Fibroblast of lung (primary cell): ENCODE measurements around the gene SMARCE1. TPM values are rescaled to one million over a fixed set of nuclear protein-coding genes. Genes with fewer than 3 reads are reported as not detected.

Experiments used
- DNase-seq, 2 donors: peaks; one replicate each; pipeline versions ENCODE4 v3.0.0 to v3.0.0-alpha.2; 2010; ENCODE audit warnings: low read depth in 2 of 2
- H2AFZ ChIP-seq: 2 replicates; pipeline ENCODE4 v1.5.1; 2012; ENCODE audit warnings: low read length, control low read depth, inconsistent platforms
- H3K27ac ChIP-seq: 2 replicates; pipeline ENCODE4 v1.5.1; 2011; ENCODE audit warnings: low read length, control low read depth; ENCODE audit not compliant: insufficient read depth
- H3K27me3 ChIP-seq: 2 replicates; pipeline ENCODE4 v1.5.1; 2011; ENCODE audit warnings: mild to moderate bottlenecking, low read length; ENCODE audit not compliant: control insufficient read depth, insufficient read depth
- H3K36me3 ChIP-seq: 2 replicates; pipeline ENCODE4 v1.5.1; 2011; ENCODE audit warnings: low read length; ENCODE audit not compliant: control insufficient read depth, insufficient read depth
- H3K4me1 ChIP-seq: 2 replicates; pipeline ENCODE4 v1.5.1; 2011; ENCODE audit warnings: low read length; ENCODE audit not compliant: control insufficient read depth, insufficient read depth; ENCODE audit errors: extremely low read depth
- H3K4me2 ChIP-seq: 2 replicates; pipeline ENCODE4 v1.5.1; 2011; ENCODE audit warnings: low read length, control low read depth; ENCODE audit not compliant: insufficient read depth; ENCODE audit errors: extremely low read depth
- H3K4me3 ChIP-seq, 4 experiments: fragments of 200-600 bp in 1 of 4; sonication (generic) in 1 of 4; replicated peaks in 1 of 4; 2 replicates each; pipeline ENCODE4 v1.5.1; 2011 to 2016; ENCODE audit warnings: low read length in 4 of 4, low read depth in 3 of 4, mild to moderate bottlenecking in 3 of 4, control low read depth in 2 of 4, inconsistent platforms in 1 of 4, mixed read lengths in 1 of 4; ENCODE audit not compliant: insufficient read depth in 1 of 4; ENCODE audit errors: control extremely low read depth in 1 of 4
- H3K79me2 ChIP-seq: 2 replicates; pipeline ENCODE4 v1.5.1; 2012; ENCODE audit warnings: mild to moderate bottlenecking, low read length, inconsistent platforms; ENCODE audit not compliant: control insufficient read depth, insufficient read depth
- H3K9ac ChIP-seq: 2 replicates; pipeline ENCODE4 v1.5.1; 2011; ENCODE audit warnings: mild to moderate bottlenecking, low read length, control low read depth; ENCODE audit not compliant: insufficient read depth
- H3K9me3 ChIP-seq: 2 replicates; pipeline ENCODE4 v1.5.1; 2012; ENCODE audit warnings: low read depth, low read length; ENCODE audit not compliant: control insufficient read depth, insufficient read depth
- H4K20me1 ChIP-seq: 2 replicates; pipeline ENCODE4 v1.5.1; 2011; ENCODE audit warnings: low read length; ENCODE audit not compliant: control insufficient read depth, insufficient read depth; ENCODE audit errors: extremely low read depth
- CTCF ChIP-seq, 2 donors: IDR thresholded peaks in 1 of 2; conservative IDR thresholded peaks in 1 of 2; 1 replicate in 1 of 2; 2 replicates in 1 of 2; pipeline ENCODE4 v1.5.1; 2011 to 2012; ENCODE audit warnings: low read length in 2 of 2, control low read depth in 1 of 2, inconsistent platforms in 1 of 2, low read depth in 1 of 2, mild to moderate bottlenecking in 1 of 2
- EZH2 ChIP-seq: IDR thresholded peaks from 2 replicates; pipeline ENCODE4 v1.5.1; 2012; ENCODE audit warnings: low read length, control low read depth, mild to moderate bottlenecking; ENCODE audit errors: missing control alignments
- polyA plus RNA-seq, 2 donors: library from polyadenylated mRNA; depleted of rRNA in 1 of 2; stranded (reverse) in 1 of 2; unstranded in 1 of 2; fragments of >200 nt; gene quantifications; 2 replicates each; pipeline ENCODE4 v1.2.1, GENCODE V29; 2011 to 2012; ENCODE audit warnings: missing spikeins in 1 of 2
- total RNA-seq: library from RNA; depleted of rRNA; stranded (reverse); fragments of >200 nt; gene quantifications from 2 replicates; pipeline ENCODE4 v1.2.1, GENCODE V29; 2014

The SMARCE1 gene
- total and polyA plus RNA-seq, 2 donors (not counting 1 experiment from before 2014, with no cell fraction given), result 75.6 to 93.8 TPM

- no peak overlapping the region for H3K27ac ChIP-seq
- no peaks in the 10 kb centered on the region for H3K36me3 ChIP-seq
- H3K4me3 ChIP-seq, result no peak overlapping the region
- peak; percentile 35 to 49 for DNase-seq
- no peaks in the 10 kb centered on the region for H3K79me2 ChIP-seq
- no peak overlapping the region for H2AFZ ChIP-seq
- H3K9me3 ChIP-seq, result no peaks in the 10 kb centered on the region
- no peaks in the 10 kb centered on the region for H3K4me1 ChIP-seq
- H3K4me2 ChIP-seq, result no peak overlapping the region
- H3K9ac ChIP-seq, result no peak overlapping the region
- TF ChIP-seq EZH2, result no peak
- peak; percentile 36 to 49 for TF ChIP-seq CTCF (conservative IDR thresholded peaks at IDR 0.05 in 1 of 2, IDR thresholded peaks at IDR 0.05 in 1 of 2; ENCODE audit: low read depth in 1 of 2, low read length in 2 of 2)
- peaks cover 37% of the 10 kb centered on the region for H3K27me3 ChIP-seq
- no peaks in the 10 kb centered on the region for H4K20me1 ChIP-seq
These were observed 32.4 kb downstream of the SMARCE1 start for GRCh38 chr17:40615068-40615840.

GRCh38 chr17:40614431-40615067 is 33.1 kb downstream of the SMARCE1 start:
- Histone ChIP-seq H3K4me2 (no peak overlapping the region), H3K36me3 (no peaks in the 10 kb centered on the region), H3K27ac (no peak overlapping the region), H3K9ac (no peak overlapping the region), H3K9me3 (no peaks in the 10 kb centered on the region), H4K20me1 (no peaks in the 10 kb centered on the region), H3K79me2 (no peaks in the 10 kb centered on the region), H2AFZ (no peak overlapping the region), H3K27me3 (peaks cover 38% of the 10 kb centered on the region), H3K4me1 (no peaks in the 10 kb centered on the region), H3K4me3 (no peak overlapping the region)
- TF ChIP-seq EZH2, result no peak
- TF ChIP-seq CTCF (conservative IDR thresholded peaks at IDR 0.05 in 1 of 2, IDR thresholded peaks at IDR 0.05 in 1 of 2; ENCODE audit: low read depth in 1 of 2, low read length in 2 of 2), result no peak
- no peak for DNase-seq

GRCh38 chr17:40613467-40614154 is 34.0 kb downstream of the SMARCE1 start:
- Histone ChIP-seq H3K27ac (no peak overlapping the region), H3K4me2 (no peak overlapping the region), H3K27me3 (peaks cover 32% of the 10 kb centered on the region), H3K4me1 (no peaks in the 10 kb centered on the region), H3K9ac (no peak overlapping the region), H4K20me1 (no peaks in the 10 kb centered on the region), H3K79me2 (no peaks in the 10 kb centered on the region), H2AFZ (no peak overlapping the region), H3K4me3 (no peak overlapping the region), H3K36me3 (no peaks in the 10 kb centered on the region), H3K9me3 (no peaks in the 10 kb centered on the region)
- TF ChIP-seq EZH2 (no peak), CTCF (conservative IDR thresholded peaks at IDR 0.05 in 1 of 2, IDR thresholded peaks at IDR 0.05 in 1 of 2; ENCODE audit: low read depth in 1 of 2, low read length in 2 of 2) (no peak)
- no peak for DNase-seq
